Measurements from ENCODE around the gene IL25. TPM values are rescaled to one million over a fixed set of nuclear protein-coding genes. Genes with fewer than 3 reads are reported as not detected.

The IL25 gene
- total RNA-seq, 4 donors from 2014 or later, result not detected

- TF ChIP-seq CTCF (IDR thresholded peaks at IDR 0.05) (no peak), POLR2A (IDR thresholded peaks at IDR 0.05) (no peak)
- Histone ChIP-seq H3K36me3 (no peaks in the 10 kb centered on the region), H3K4me3 (no peak overlapping the region), H3K27ac (no peak overlapping the region), H3K27me3 (no peaks in the 10 kb centered on the region), H3K4me1 (peaks cover 0 to 8% (median 0%) of the 10 kb centered on the region in 4 donors), H3K9me3 (no peaks in the 10 kb centered on the region)
- DNase-seq, result peak in 1 of 3 donors; percentile 41
Observed at GRCh38 chr14:23378612-23379220, 6.1 kb downstream of the IL25 start.

GRCh38 chr14:23379366-23380196, 7.0 kb downstream of the IL25 start:
- DNase-seq, result peak; percentile 27 to 77 (median 77)
- Histone ChIP-seq H3K27ac (no peak overlapping the region), H3K36me3 (no peaks in the 10 kb centered on the region), H3K4me3 (no peak overlapping the region), H3K27me3 (no peaks in the 10 kb centered on the region), H3K4me1 (peaks cover 0 to 8% (median 0%) of the 10 kb centered on the region in 4 donors), H3K9me3 (no peaks in the 10 kb centered on the region)
- TF ChIP-seq POLR2A (IDR thresholded peaks at IDR 0.05) (no peak), CTCF (IDR thresholded peaks at IDR 0.05) (peak; percentile 62 to 92 (median 88))

GRCh38 chr14:23380197-23380914, 7.7 kb downstream of the IL25 start:
- no peak for DNase-seq
- no peak overlapping the region for H3K4me3 ChIP-seq
- H3K27me3 ChIP-seq, result no peaks in the 10 kb centered on the region
- peaks cover 0 to 8% (median 0%) of the 10 kb centered on the region in 4 donors for H3K4me1 ChIP-seq
- peak overlapping the region in 1 of 4 donors; percentile 35 for H3K27ac ChIP-seq
- TF ChIP-seq CTCF (IDR thresholded peaks at IDR 0.05) (no peak), POLR2A (IDR thresholded peaks at IDR 0.05) (no peak)
- H3K9me3 ChIP-seq, result no peaks in the 10 kb centered on the region
- H3K36me3 ChIP-seq, result no peaks in the 10 kb centered on the region

- no peaks in the 10 kb centered on the region for H3K27me3 ChIP-seq
- TF ChIP-seq CTCF (IDR thresholded peaks at IDR 0.05) (no peak), POLR2A (IDR thresholded peaks at IDR 0.05) (no peak)
- no peaks in the 10 kb centered on the region for H3K9me3 ChIP-seq
- no peak overlapping the region for H3K4me3 ChIP-seq
- H3K27ac ChIP-seq, result no peak overlapping the region
- H3K36me3 ChIP-seq, result no peaks in the 10 kb centered on the region
- peaks cover 0 to 8% (median 0%) of the 10 kb centered on the region in 4 donors for H3K4me1 ChIP-seq
- DNase-seq, result peak in 1 of 3 donors; percentile 43
Observed at GRCh38 chr14:23380976-23381375, 8.4 kb downstream of the IL25 start.

- Histone ChIP-seq H3K4me1 (peaks cover 0 to 8% (median 0%) of the 10 kb centered on the region in 4 donors), H3K27ac (no peak overlapping the region), H3K27me3 (no peaks in the 10 kb centered on the region), H3K36me3 (no peaks in the 10 kb centered on the region), H3K9me3 (no peaks in the 10 kb centered on the region), H3K4me3 (no peak overlapping the region)
- no peak for TF ChIP-seq CTCF (IDR thresholded peaks at IDR 0.05)
- TF ChIP-seq POLR2A (IDR thresholded peaks at IDR 0.05), result no peak
- no peak for DNase-seq
Observed at GRCh38 chr14:23381871-23382270, 9.3 kb downstream of the IL25 start.

Measured in Peyer's patch (tissue), 4 donors.